Measurements from ENCODE around the gene RNU1-3.
A peak's percentile ranks its signal among the peaks of the same experiment; 100 is the strongest.
"Not testable (repeated sequence)": the region's sequence is repeated elsewhere in the genome, so short reads cannot be mapped to it uniquely, and the experiment has no call there.

The RNU1-3 gene

GRCh38 chr1:16636551-16637195, 30.1 kb downstream of the RNU1-3 start:
- not testable (repeated sequence) for DNase-seq (ENCODE audit: low spot score)

GRCh38 chr1:16635959-16636358, 30.8 kb downstream of the RNU1-3 start:
- not testable (repeated sequence) for DNase-seq (ENCODE audit: low spot score)

- not testable (repeated sequence) for DNase-seq (ENCODE audit: low spot score)
Observed at GRCh38 chr1:16633540-16634282, 33.0 kb downstream of the RNU1-3 start.

GRCh38 chr1:16632044-16632850, 34.5 kb downstream of the RNU1-3 start:
- DNase-seq (ENCODE audit: low spot score): not testable (repeated sequence)

GRCh38 chr1:16631248-16632043, 35.3 kb downstream of the RNU1-3 start:
- DNase-seq (ENCODE audit: low spot score): no peak

GRCh38 chr1:16630661-16631247, 36.0 kb downstream of the RNU1-3 start:
- DNase-seq (ENCODE audit: low spot score): no peak

GRCh38 chr1:16629916-16630530, 36.7 kb downstream of the RNU1-3 start:
- not testable (repeated sequence) for DNase-seq (ENCODE audit: low spot score)

GRCh38 chr1:16628361-16629111, 38.2 kb downstream of the RNU1-3 start:
- no peak for DNase-seq (ENCODE audit: low spot score)

GRCh38 chr1:16626409-16626983, 40.3 kb downstream of the RNU1-3 start:
- not testable (repeated sequence) for DNase-seq (ENCODE audit: low spot score)

GRCh38 chr1:16625497-16626408, 41.0 kb downstream of the RNU1-3 start:
- no peak for DNase-seq (ENCODE audit: low spot score)

- peak; percentile 93 for DNase-seq (ENCODE audit: low spot score)
Observed at GRCh38 chr1:16623812-16624719, 42.7 kb downstream of the RNU1-3 start.

- DNase-seq (ENCODE audit: low spot score): peak; percentile 74
Observed at GRCh38 chr1:16623337-16623736, 43.4 kb downstream of the RNU1-3 start.

- DNase-seq (ENCODE audit: low spot score): not testable (repeated sequence)
Observed at GRCh38 chr1:16621681-16622315, 45.0 kb downstream of the RNU1-3 start.

- DNase-seq (ENCODE audit: low spot score): no peak
Observed at GRCh38 chr1:16621300-16621658, 45.5 kb downstream of the RNU1-3 start.

- peak; percentile 63 for DNase-seq (ENCODE audit: low spot score)
Observed at GRCh38 chr1:16619803-16620501, 46.8 kb downstream of the RNU1-3 start.

GRCh38 chr1:16618719-16619118, 48.0 kb downstream of the RNU1-3 start:
- DNase-seq (ENCODE audit: low spot score): no peak
